Measurements from ENCODE around the gene RAB8B.
"Not testable (repeated sequence)": the region's sequence is repeated elsewhere in the genome, so short reads cannot be mapped to it uniquely, and the experiment has no call there.

The RAB8B gene

GRCh38 chr15:63233667-63234423 is 44.4 kb downstream of the RAB8B start:
- in situ Hi-C loops (cut with HindIII; ENCODE audit: low sequenced_read_pairs) = no loop called here

GRCh38 chr15:63234451-63234870 is 45.1 kb downstream of the RAB8B start:
- in situ Hi-C loops (cut with HindIII; ENCODE audit: low sequenced_read_pairs) = no loop called here

GRCh38 chr15:63236272-63236671 is 46.9 kb downstream of the RAB8B start:
- in situ Hi-C loops (cut with HindIII; ENCODE audit: low sequenced_read_pairs) = no loop called here

GRCh38 chr15:63237086-63237485 is 47.7 kb downstream of the RAB8B start:
- in situ Hi-C loops (cut with HindIII; ENCODE audit: low sequenced_read_pairs) = not testable (repeated sequence)

- in situ Hi-C loops (cut with HindIII; ENCODE audit: low sequenced_read_pairs) = no loop called here
Measured at GRCh38 chr15:63238171-63238570, 48.8 kb downstream of the RAB8B start.

- in situ Hi-C loops (cut with HindIII; ENCODE audit: low sequenced_read_pairs) = no loop called here
Measured at GRCh38 chr15:63238796-63239195, 49.4 kb downstream of the RAB8B start.

GRCh38 chr15:63240109-63240508 is 50.7 kb downstream of the RAB8B start:
- in situ Hi-C loops (cut with HindIII; ENCODE audit: low sequenced_read_pairs) = no loop called here

GRCh38 chr15:63241316-63241715 is 51.9 kb downstream of the RAB8B start:
- in situ Hi-C loops (cut with HindIII; ENCODE audit: low sequenced_read_pairs) = no loop called here

GRCh38 chr15:63243101-63243500 is 53.7 kb downstream of the RAB8B start:
- in situ Hi-C loops (cut with HindIII; ENCODE audit: low sequenced_read_pairs) = no loop called here

GRCh38 chr15:63243776-63244175 is 54.4 kb downstream of the RAB8B start:
- in situ Hi-C loops (cut with HindIII; ENCODE audit: low sequenced_read_pairs) = no loop called here

- in situ Hi-C loops (cut with HindIII; ENCODE audit: low sequenced_read_pairs) = no loop called here
Measured at GRCh38 chr15:63244399-63244798, 55.0 kb downstream of the RAB8B start.

- in situ Hi-C loops (cut with HindIII; ENCODE audit: low sequenced_read_pairs) = no loop called here
Measured at GRCh38 chr15:63244976-63245645, 55.7 kb downstream of the RAB8B start.

GRCh38 chr15:63246691-63247469 is 57.5 kb downstream of the RAB8B start:
- in situ Hi-C loops (cut with HindIII; ENCODE audit: low sequenced_read_pairs) = no loop called here

- in situ Hi-C loops (cut with HindIII; ENCODE audit: low sequenced_read_pairs) = no loop called here
Measured at GRCh38 chr15:63250312-63250965, 61.0 kb downstream of the RAB8B start.

GRCh38 chr15:63251701-63252100 is 62.3 kb downstream of the RAB8B start:
- in situ Hi-C loops (cut with HindIII; ENCODE audit: low sequenced_read_pairs) = no loop called here

GRCh38 chr15:63252292-63252691 is 62.9 kb downstream of the RAB8B start:
- in situ Hi-C loops (cut with HindIII; ENCODE audit: low sequenced_read_pairs) = no loop called here

- in situ Hi-C loops (cut with HindIII; ENCODE audit: low sequenced_read_pairs) = loop anchor here (5.0 kb wide), 1 partner anchor 43 kb away; no protein-coding TSS in a partner anchor
Measured at GRCh38 chr15:63254991-63255390, 65.6 kb downstream of the RAB8B start.

GRCh38 chr15:63255489-63255990 is 66.1 kb downstream of the RAB8B start:
- in situ Hi-C loops (cut with HindIII; ENCODE audit: low sequenced_read_pairs) = loop anchor here (5.0 kb wide), 1 partner anchor 43 kb away; no protein-coding TSS in a partner anchor

GRCh38 chr15:63256433-63257274 is 67.2 kb downstream of the RAB8B start:
- in situ Hi-C loops (cut with HindIII; ENCODE audit: low sequenced_read_pairs) = loop anchor here (5.0 kb wide), 1 partner anchor 44 kb away; no protein-coding TSS in a partner anchor

GRCh38 chr15:63258658-63259057 is 69.3 kb downstream of the RAB8B start:
- in situ Hi-C loops (cut with HindIII; ENCODE audit: low sequenced_read_pairs) = loop anchor here (5.0 kb wide), 1 partner anchor 46 kb away; no protein-coding TSS in a partner anchor
